D721Med (cell line): ENCODE measurements around the gene MGAT5.

Experiments
- DNase-seq: peaks from one replicate; pipeline ENCODE4 v3.0.0; 2011; ENCODE audit warnings: low spot score; ENCODE audit not compliant: insufficient read length
- FAIRE-seq: peaks from 2 replicates; lab custom pipeline; 2011; peaks lifted over from hg19 to GRCh38; lab: Jason Lieb, UNC
- TF ChIP-seq, protein P1 (sequence below): IDR thresholded peaks from 2 replicates; pipeline ENCODE4 v1.5.1; 2012; ENCODE audit warnings: mild to moderate bottlenecking, control low read depth; ENCODE audit not compliant: insufficient read depth; ENCODE audit errors: missing control alignments

MGAT5 gene

DNA sequence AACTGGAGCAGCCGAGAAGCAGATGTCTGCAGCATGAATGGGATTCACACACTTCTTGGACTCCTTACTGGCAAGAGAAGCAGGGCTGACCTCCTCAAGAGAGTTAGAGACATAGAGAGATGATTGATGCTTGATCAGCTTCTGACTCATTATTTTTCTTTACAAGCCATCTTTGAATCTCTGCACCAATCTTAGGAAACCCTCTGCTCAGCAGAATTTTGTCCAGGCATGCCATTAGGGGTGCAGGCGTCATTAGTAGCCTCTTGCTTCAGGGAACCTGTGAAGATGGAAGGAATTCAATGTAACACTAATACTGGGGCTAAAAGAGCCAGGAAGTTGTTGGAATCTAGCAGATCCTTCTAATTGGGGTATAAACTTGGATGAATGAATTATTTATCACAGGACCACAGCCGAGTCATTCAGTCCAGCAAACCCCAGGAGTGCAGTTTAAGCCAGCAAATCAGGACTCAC, 151.8 kb downstream of the MGAT5 start:
- DNase-seq (no peak), FAIRE-seq (no peak)
- TF ChIP-seq, protein P1, sequence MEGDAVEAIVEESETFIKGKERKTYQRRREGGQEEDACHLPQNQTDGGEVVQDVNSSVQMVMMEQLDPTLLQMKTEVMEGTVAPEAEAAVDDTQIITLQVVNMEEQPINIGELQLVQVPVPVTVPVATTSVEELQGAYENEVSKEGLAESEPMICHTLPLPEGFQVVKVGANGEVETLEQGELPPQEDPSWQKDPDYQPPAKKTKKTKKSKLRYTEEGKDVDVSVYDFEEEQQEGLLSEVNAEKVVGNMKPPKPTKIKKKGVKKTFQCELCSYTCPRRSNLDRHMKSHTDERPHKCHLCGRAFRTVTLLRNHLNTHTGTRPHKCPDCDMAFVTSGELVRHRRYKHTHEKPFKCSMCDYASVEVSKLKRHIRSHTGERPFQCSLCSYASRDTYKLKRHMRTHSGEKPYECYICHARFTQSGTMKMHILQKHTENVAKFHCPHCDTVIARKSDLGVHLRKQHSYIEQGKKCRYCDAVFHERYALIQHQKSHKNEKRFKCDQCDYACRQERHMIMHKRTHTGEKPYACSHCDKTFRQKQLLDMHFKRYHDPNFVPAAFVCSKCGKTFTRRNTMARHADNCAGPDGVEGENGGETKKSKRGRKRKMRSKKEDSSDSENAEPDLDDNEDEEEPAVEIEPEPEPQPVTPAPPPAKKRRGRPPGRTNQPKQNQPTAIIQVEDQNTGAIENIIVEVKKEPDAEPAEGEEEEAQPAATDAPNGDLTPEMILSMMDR, result no peak

DNA sequence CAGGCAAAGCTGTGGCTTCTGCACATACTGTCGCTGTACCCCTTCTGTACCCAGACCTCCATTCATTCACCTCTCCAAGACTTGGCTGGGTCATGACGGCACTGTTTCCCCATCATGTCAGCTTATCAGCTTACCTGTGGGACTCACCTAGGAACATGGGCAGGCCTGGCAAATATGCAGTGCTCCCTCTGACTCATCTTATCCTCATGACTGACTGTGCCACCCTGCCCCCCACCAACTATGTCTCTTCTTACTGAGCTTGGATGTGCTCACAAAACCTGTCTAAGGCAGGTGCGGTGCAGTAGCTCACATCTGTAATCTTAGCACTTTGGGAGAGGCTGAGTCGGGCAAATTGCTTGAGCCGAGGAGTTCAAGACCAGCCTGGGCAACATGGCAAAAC, 152.4 kb downstream of the MGAT5 start:
- FAIRE-seq, result no peak
- TF ChIP-seq, protein P1, result no peak

GRCh38 chr2:134406736-134407135, 152.9 kb downstream of the MGAT5 start:
- no peak for FAIRE-seq
- TF ChIP-seq, protein P1, result no peak
- no peak for DNase-seq

More for the DNA sequence above, 152.4 kb downstream of the MGAT5 start:
- DNase-seq, result no peak

- FAIRE-seq, result no peak
- DNase-seq, result no peak
- TF ChIP-seq, protein P1, result no peak
These were observed 153.4 kb downstream of the MGAT5 start for GRCh38 chr2:134407154-134407890.

DNA sequence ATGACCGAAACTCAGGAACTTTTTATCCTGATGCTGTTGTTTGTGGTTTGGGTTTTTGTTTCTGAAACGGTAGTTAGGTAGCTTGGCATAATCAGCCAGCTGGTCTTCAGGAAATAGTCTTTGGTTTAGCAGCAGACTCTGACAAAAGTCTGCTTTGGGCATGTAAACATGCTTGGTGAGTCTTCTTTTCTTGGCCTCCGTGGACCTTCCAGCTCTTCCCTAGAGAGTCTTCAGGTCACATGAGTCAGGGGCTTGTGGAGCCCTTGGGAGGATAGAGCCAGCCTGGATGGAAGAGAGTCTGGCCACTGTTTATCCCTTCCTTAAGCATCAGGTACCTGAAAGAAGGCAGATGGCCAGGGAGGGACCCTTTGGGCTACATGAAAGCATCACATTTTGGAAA, 154.5 kb downstream of the MGAT5 start:
- no peak for FAIRE-seq
- TF ChIP-seq, protein P1, result no peak
- DNase-seq, result no peak

- no peak for FAIRE-seq
- TF ChIP-seq, protein P1, result no peak
- no peak for DNase-seq
These were observed 154.9 kb downstream of the MGAT5 start for GRCh38 chr2:134408791-134409190.

DNA sequence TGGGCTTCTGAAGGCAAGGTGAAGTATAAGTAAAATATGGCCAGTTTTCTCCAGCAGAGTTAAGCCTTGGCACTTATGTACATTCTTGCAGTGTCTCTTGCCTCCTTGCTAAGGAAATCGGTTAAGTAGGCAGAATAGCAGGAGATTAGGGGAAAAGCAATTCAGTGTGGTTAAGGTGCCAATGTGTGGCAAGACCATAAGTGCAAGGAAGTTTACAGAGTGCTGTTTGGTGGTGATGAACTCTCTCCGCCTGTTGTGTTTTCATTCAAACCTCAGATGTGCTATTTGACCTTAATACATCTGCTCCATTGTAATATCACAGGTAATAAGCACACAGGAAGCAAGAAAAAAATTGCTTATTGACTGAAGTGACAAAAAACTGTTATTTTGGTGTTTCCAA, 156.1 kb downstream of the MGAT5 start:
- no peak for FAIRE-seq
- TF ChIP-seq, protein P1, result no peak
- DNase-seq, result no peak
